Hematopoietic multipotent progenitor cell treated with erythropoietin and hydrocortisone succinate and interleukin-3 and kit ligand, for 15 days (in vitro differentiated cells): ENCODE data around the gene MSANTD3.
"Not testable (repeated sequence)": the region's sequence is repeated elsewhere in the genome, so short reads cannot be mapped to it uniquely, and the experiment has no call there.

Experiments used
- DNase-seq: peaks from one replicate; pipeline ENCODE4 v3.0.0-alpha.2; 2015; ENCODE audit warnings: low spot score

Gene MSANTD3, protein sequence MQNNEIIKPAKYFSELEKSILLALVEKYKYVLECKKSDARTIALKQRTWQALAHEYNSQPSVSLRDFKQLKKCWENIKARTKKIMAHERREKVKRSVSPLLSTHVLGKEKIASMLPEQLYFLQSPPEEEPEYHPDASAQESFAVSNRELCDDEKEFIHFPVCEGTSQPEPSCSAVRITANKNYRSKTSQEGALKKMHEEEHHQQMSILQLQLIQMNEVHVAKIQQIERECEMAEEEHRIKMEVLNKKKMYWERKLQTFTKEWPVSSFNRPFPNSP

DNA sequence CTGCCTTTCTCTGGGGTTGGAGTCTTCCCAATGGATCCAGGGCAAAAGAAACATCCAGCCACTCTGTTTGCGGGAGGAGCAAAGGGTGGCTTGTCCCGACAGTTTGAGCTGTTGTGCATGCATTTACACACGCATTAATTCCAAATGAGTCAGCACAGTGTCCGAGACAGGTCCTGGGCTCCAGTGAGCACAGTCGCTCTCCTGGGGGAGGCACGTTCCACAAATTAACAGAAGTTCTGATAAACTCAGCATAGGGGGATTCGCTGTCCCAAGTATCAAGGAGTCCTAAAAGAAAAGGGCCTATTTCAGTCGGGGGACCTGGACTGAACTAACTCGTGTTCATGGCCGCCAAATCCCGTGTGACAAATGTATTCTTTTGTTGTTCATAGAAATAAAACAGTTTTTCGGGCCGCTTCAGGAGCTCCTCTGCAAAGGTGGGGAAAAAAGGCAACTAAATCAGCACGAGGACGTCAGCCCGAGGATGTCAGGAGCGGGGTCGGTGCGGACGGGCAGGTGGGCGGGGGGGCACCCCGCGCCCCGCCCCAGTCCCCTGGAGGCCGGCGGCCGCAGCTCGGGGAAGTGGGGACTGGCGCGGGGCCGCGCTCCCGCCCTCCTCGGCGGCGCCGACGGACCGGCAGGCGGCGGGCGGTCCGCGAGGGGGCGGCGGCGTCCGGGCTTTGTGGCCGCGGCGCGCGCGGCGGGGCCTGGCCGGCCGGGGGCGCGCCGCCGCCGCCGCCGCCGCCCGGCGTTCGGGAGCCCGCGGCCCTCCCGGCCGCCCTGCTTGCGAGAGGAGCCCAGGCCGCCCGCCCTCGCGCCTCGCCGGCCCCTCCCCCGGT lies at the start of gene MSANTD3:
Gene MSANTD3, plus strand, starts transcription at position 614 of the 836 bp plus-strand sequence. CDS start 14,796 bp downstream, outside the sequence.
- DNase-seq, result peak; percentile 49

DNA sequence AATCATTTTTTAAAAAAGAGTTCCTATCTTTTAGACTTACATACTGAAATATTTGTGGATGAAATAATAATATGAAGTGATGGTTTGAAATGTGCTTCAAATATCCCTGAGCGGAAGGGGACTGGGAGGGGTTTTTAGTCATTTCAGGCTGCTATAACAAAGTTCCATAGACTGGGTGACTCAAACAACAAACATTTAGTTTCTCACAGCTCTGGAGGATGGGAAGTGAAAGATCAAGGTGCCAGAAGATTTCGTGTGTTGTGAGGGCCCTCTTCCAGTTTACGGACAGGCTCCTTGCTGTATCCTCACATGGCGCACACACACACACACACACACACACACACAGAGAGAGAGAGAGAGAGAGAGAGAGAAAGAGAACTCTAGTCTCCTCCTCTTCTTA lies 47.1 kb upstream of the MSANTD3 start:
- no peak for DNase-seq

DNA sequence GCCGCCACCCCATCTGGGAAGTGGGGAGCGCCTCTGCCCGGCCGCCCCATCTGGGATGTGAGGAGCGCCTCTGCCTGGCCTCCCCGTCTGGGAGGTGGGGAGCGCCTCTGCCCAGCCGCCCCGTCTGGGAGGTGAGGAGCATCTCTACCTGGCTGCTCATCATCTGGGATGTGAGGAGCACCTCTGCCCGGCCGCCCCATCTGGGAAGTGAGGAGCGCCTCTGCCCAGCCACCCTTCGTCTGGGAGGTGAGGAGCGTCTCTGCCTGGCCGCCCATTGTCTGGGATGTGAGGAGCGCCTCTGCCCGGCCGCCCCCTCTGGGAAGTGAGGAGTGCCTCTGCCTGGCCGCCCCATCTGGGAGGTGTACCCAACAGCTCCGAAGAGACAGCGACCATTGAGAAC lies 34.0 kb upstream of the MSANTD3 start:
- DNase-seq, result not testable (repeated sequence)

DNA sequence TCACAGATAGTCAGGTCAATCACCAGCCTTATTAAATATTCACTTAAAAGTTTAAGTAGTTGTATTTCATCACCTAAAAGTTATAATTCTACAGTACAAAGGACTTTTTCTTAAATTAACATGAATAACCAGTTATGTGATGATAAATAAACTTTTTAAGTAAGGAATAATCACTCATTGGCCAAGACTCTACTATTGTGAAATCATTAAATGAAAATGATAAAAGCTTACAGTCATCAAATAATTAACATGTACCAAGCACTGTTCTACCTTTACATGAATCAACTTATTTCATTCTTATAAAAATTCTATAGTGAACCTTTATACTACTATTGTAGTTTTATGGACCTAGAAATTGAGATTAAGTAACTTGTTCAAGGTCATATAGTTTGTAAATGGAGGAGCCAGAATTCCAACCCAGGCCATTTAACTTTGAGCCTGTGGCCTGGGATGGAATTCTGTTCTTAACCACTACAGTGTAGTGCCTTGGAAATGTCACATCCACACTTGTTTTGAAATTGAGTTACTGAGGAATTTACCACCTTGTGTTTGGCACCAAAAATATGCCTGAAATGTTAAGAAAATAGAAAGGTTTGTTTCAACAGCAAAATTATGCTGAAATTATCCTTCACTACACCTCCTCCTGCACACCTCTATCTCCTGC lies 32.8 kb upstream of the MSANTD3 start:
- DNase-seq, result no peak

DNA sequence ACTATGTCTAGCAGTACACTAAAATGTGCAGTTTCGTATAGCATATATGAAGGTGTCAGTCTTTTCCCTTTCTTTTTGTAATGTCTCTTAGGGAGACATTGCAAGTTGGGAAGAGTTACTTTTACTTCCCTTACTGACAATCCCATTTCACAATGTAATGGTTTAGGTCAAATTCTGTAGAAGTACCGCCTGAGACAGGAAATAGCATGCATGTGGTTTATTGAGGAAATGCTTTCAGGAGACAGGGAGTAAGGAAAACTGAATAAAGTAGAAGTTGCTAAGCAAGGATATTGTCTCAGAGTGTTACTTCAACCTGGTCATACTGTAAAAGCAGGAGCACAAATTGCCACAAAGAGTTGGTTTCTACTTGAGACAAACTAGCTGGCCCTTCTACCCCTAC lies 32.1 kb upstream of the MSANTD3 start:
- no peak for DNase-seq

DNA sequence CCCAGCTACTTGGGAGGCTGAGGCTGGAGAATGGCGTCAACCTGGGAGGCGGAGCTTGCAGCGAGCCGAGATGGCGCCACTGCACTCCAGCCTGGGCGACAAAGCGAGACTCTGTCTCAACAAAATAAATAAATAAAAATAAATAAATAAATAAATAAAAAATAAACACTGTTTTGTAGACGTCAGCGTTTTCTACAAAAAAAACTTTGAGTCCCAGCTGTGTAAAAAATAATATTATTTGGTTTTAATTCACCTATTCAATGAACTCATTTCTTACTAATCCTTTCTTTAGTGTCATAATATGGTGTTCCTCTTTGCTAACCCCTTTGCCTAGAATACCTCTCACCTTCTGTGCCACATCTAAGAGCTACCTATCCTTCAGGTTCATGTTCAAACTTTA lies 30.2 kb upstream of the MSANTD3 start:
- DNase-seq, result no peak

DNA sequence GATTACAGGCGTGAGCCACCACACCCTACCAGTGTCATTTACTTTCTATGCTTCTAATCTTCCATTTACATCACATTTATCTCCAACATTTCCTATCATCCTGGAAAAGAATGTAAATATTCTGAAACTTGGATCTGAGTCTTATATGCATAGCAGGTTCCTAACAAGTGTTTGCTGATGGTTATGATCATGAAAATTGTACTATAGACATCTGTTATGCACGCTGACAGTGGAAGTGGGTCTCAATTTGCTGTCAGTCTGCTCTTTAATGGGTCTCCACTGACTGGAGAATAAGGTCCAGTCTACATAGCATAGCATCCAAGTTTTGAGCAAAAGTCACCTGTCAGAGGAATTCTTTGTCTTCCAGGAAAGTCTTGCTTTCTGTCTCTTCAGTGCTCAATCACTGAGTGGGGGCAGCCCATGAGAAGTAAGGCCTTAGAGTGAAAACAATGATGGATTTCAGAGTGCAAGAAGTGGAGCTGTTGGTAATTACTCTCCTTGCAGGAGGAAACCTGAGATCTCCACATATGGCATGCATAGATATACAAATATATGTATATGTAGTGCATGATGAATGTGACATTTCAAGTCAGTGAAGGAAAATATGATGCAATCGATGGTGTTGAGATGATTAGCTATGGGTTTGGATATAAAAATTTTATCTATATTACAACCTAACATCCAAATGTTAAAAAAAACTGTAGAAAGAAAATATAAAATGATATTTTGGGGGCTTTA lies 29.2 kb upstream of the MSANTD3 start:
- no peak for DNase-seq

DNA sequence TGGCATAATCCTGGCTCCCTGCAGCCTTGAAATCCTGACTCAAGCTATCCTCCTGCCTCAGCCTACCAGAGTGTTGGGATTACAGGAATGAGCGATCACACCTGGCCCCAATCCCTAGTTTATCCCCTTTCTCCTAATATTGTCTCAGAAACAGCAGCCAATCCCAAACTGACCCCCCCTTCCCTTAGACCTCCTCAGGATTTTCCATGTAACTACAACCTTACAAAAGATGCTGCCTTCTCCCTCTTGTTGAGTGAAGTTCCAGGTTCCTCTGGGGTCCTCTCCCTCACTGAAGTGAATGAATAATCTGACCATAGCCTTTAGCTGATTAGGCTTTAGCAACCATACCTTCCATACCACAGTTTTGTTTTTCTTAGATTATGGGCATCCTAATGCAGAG lies 25.9 kb upstream of the MSANTD3 start:
- no peak for DNase-seq

DNA sequence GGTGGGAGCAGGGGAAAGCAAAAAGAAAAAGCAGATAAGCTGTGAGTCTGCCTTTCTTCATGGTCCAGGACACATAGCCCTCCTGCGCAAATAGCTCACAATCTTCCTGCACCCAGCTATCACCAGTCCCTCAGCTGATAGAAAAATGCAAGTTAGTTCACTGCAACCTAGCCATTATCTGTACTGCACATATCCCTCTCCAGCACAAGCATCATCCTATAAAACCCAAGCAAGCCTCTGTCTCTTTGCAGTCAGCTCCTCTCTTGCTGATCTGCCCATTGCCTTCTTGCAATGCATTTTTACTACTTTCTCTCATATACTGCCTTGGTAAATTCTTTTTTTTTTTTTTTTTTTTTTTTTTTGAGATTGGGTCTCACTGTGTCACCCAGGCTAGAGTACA lies 20.0 kb upstream of the MSANTD3 start:
- no peak for DNase-seq

DNA sequence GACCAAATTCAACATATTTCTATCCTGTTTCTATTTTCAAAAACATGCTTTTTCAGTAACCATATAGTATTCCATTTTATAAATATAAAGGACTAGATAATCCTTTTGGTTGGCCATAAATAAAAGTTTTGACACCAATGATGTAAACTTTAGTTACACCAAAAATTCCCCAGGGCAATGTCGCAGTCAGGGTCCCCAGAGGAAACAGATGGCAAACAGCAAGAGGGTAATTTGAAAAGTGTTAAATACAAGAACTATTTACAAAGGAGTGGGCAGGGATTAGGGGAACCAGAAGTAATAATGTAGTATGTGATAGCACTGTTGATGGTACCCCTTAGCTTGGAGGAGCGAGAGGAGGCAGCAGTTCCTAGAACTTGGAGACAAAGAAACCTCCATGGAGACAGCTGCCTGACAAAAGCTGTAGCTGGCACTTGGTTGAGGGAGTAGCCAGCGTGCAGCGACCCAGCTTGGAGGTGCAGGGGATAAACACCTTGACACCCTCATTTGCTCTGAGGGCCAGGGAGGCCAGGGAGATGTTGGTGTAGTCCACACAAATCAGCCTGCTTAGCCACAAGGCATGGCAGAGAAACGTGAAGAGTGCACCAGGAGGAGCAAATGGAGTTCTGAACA lies 18.3 kb upstream of the MSANTD3 start:
- DNase-seq, result no peak

DNA sequence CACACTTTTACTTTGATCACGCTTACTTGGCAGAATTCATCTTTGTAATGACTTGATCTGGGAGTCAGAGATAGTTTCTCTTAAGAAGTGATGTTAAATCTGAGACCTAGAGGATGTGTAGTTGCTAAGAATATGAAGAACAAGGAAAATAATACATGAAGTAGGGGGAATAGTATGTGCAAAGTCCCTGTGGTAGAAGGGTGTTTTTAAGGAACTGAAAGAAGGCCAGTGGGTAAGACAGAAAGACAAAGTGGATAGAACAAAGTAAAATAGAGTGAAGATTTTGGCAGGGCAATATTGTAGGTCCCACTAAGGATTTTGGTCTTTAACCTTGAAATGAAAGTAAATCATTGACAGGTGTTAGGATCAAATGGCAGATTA lies 17.8 kb upstream of the MSANTD3 start:
- no peak for DNase-seq

DNA sequence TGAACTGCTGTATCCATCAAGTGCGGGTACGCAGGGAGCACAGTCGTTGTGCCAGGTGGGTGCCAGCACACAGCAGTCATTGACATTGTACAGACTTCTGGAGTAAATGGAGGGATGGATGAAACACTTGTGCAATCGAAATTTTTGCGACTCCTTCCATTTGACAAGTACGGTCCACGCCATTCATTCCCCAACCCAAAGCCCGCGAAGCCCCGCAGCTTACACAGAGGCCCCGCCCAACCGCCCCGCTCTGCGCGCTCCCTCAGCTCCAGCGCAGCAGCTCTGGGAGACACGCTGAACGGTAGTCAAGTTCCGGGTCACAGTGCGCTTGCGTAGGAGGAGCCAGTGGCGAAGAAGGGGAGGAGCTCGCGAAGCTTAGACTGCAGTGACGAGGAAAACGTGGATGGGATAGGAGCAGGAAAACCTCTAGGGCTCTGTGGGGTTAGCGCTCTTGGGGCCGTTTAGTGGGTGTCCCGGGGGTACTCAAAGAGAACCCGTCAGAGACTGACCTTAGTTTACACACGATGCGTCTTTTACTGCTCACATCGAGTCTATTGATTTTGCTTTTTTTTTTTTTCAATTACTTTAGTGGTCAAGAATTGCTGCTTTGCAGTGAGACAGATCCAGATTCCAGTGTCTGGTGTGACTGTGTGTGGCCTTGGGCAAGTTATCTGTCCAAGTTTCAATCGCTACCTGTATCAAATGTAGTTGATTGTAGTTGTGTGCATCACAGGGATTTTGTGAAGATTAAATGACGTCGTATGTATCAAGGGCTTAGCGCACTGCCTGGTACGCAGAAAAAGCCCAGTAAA lies 15.3 kb upstream of the MSANTD3 start:
- DNase-seq, result peak; percentile 87

DNA sequence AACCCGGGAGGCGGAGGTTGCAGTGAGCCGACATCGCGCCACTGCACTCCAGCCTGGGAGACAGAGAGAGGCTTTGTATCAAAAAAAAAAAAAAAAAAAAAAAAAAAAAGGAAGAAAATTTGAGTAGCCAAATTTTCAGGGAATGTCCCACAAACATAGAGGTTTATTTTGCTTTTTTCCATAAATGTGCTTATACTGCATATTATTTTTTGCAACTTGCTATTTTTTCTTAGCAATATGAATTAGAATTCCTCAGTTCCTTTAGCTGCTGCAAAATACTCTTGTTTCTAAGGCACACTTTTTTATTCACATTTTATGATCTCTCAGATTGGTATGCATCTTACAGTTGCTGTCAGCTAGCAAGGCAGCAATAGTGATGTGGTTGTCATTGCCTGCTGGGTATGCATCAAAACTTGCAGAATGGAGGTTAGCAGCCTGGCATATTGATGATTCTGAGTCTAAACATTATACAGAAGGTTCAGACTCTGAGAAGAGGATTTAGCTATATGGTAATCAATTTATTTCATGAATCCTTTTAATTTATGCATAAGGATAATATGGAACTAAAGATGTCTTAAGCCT lies 13.0 kb upstream of the MSANTD3 start:
- DNase-seq, result no peak

DNA sequence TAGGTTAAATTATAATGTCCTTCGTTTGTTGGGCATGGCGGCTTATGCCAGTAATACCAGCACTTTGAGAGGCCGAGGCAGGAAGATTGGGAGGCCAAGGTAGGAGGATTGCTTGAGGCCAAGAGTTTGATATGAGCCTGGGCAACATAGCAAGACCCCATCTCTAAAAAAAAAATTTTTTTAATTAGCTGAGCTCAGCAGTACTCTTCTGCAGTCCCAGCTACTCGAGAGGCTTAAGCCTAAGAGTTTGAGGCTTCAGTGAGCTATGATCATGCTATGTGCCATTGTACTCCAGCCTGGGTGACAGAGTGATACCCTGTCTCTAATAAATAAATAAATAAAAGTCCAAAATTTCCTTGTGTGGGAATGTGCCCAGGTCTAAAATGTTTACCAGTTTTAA lies 9.1 kb upstream of the MSANTD3 start:
- no peak for DNase-seq

DNA sequence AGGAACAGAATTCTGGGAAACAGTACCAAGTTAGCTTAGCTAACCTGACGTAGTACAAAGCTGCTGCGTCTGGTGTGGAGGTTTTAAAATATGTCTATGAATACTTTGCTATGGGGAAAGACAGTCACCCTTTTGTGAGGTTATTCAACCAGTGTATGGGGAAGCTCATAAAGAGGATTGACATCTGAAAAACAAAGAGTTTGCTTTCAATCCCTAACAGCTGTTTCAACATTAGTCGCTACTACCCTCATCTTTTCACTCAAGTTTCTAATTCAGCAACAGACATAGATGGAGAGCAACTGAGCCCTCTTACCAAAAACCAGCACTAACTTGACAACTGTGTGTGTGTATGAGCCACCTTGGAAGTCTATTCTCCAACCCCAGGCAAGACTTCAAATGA lies 7.8 kb upstream of the MSANTD3 start:
- no peak for DNase-seq

DNA sequence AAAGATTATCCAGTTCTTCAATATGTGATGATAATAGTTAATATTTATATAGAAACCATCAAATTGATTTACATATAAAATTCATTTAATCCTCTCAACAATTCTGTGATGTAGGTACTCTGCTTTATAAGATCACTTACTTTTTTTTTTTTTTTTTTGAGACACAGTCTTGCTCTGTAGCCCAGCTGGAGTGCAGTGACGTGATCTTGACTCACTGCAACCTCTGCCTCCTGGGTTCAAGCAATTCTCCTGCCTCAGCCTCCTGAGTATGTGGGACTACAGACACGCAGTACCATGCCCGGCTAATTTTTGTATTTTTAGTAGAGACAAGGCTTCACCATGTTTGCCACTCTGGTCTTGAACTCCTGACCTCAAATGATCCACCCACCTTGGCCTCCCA lies 5.8 kb upstream of the MSANTD3 start:
- not testable (repeated sequence) for DNase-seq

DNA sequence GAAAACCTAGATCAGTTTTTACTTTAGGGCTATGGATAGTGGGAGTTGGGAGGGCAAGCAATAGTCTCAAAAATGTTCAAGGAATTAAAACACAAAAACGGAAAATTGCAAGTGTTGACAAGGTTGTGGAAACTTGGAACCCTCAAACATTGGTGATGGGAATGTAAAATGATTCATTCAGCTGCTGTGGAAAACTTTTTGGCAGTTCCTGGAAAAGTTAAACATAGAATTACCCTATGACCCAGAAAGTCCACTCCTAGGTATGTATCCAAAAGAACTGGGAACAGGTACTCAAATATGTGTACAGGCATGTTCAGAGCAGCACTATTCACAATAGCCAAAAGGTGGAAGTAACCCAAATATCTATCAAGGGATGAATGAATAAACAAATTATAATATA lies 1.2 kb upstream of the MSANTD3 start:
- no peak for DNase-seq

DNA sequence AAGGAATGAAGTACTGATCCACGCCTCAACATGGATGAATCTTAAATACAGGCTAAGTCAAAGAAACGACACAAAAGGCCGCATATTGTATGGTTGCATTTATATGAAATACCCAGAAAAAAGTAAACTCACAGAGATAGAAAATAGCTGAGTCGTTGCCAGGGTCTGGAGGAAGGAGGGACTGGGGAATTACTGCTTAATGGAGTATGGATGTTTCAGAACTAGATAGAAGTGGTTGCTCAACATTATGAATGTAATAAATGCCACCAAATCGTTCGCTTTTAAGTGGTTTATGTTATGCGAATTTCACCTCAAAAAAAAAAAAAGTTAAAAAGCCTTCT lies 784 bp upstream of the MSANTD3 start:
- DNase-seq, result no peak

DNA sequence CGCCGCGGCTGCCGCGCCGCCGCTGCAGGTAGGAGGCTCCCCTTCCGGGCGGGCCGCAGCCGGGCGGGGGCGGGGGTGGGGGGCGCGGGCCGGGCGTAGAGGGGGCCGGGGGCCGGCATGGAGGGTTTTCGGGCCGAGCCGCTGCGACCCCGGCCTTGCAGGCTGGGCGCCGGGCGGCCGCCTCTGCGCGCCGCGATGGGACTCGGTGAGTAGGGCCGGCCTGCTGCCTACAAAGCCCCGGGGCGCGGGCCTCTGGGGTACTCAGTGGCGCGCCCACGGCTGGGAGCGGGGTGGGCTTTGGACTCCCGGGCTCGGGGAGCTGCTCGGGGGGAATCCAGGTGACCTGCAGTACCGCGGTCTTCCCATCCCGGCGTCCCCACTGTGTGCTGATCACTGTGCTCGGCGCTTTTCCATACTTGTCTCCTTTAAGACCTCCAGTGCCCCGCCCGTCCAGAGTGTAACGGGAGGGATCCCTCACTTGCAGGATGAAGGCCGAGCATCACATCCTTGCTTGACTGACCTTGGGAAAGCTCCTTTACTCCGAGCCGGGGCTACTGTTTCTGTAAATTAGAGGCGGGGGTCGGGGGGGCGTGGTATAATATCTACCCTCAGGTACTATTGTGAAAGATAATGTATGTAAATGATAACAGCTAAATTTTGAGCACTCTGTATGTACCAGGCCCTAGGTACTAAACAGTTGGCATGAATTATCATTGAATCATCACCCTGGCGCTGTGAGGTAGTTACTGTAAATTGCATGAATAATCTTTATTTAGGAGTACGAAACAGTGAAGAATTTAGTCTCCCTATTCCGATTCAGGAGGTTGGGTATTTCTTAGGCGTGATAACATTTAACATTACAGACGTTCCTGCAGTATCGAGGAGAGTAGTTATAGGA lies 672 bp downstream of the MSANTD3 start:
- DNase-seq, result peak; percentile 20
